ENCODE data around the gene NDUFA12.

DNA sequence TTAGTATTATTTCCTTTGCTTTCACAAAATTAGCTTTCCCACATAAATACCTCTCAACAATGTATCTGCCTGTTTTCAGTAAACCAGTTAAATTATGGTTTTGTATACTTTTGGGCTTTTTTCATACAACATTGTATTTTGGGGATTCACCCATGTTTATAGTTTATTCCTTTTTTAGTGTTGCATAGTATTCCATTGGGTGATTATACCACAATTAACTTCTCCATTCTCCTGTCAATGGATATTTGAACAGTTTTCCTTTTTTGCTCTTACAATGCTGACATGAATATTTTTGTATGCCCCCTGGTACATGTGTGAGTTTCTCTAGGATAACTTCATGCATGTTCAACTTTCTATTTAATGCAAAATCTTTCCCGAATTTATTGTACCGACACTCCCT lies 12.6 kb upstream of the NDUFA12 start:
- TF ChIP-seq, protein P1, sequence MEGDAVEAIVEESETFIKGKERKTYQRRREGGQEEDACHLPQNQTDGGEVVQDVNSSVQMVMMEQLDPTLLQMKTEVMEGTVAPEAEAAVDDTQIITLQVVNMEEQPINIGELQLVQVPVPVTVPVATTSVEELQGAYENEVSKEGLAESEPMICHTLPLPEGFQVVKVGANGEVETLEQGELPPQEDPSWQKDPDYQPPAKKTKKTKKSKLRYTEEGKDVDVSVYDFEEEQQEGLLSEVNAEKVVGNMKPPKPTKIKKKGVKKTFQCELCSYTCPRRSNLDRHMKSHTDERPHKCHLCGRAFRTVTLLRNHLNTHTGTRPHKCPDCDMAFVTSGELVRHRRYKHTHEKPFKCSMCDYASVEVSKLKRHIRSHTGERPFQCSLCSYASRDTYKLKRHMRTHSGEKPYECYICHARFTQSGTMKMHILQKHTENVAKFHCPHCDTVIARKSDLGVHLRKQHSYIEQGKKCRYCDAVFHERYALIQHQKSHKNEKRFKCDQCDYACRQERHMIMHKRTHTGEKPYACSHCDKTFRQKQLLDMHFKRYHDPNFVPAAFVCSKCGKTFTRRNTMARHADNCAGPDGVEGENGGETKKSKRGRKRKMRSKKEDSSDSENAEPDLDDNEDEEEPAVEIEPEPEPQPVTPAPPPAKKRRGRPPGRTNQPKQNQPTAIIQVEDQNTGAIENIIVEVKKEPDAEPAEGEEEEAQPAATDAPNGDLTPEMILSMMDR (IDR thresholded peaks at IDR 0.05) = no peak
- no peak for TF ChIP-seq POLR2A (IDR thresholded peaks at IDR 0.05)

Data from heart left ventricle (tissue), 13 donors.